H1 (cell line): Measurements from ENCODE around the gene P2RY8. TPM values are rescaled to one million over a fixed set of nuclear protein-coding genes. Genes with fewer than 3 reads are reported as not detected.

Source experiments
- CTCF ChIA-PET: fragments of 300-600 bp; sonication (Branson Sonifier 250); formaldehyde crosslinking; loops from one replicate; lab custom pipeline; 2021; ENCODE audit not compliant: partially characterized antibody; lab: Charles Lee
- POLR2A ChIA-PET: fragments of 300-600 bp; sonication (Branson Sonifier 250); formaldehyde crosslinking; loops from one replicate; lab custom pipeline; 2021; ENCODE audit warnings: inconsistent platforms; ENCODE audit not compliant: partially characterized antibody; lab: Charles Lee
- DNase-seq, 2 experiments: peaks; one replicate each; pipeline versions ENCODE4 v3.0.0 to v3.0.0-alpha.2; 2010 to 2022; ENCODE audit warnings: low spot score in 2 of 2, low read depth in 1 of 2, mixed read lengths in 1 of 2
- FAIRE-seq: peaks from 2 replicates; lab custom pipeline; 2011; peaks lifted over from hg19 to GRCh38; lab: Jason Lieb, UNC
- H2AFZ ChIP-seq: 2 replicates; pipeline ENCODE4 v1.8.1; 2012; ENCODE audit warnings: low read length, inconsistent platforms
- H2AK5ac ChIP-seq: 2 replicates; pipeline ENCODE4 v1.6.1; 2013; ENCODE audit warnings: low read depth, low read length
- H2BK120ac ChIP-seq: replicated peaks from 2 replicates; pipeline ENCODE3; 2013; ENCODE audit warnings: low read depth, low read length, inconsistent platforms
- H2BK12ac ChIP-seq: 2 replicates; pipeline ENCODE4 v1.6.1; 2013; ENCODE audit warnings: low read depth, low read length
- H2BK15ac ChIP-seq: 2 replicates; pipeline ENCODE4 v1.6.1; 2013; ENCODE audit warnings: low read length
- H2BK20ac ChIP-seq: 2 replicates; pipeline ENCODE4 v1.6.1; 2013; ENCODE audit warnings: low read length
- H2BK5ac ChIP-seq: 2 replicates; pipeline ENCODE4 v1.6.1; 2013; ENCODE audit warnings: low read depth, low read length
- H3K14ac ChIP-seq: 2 replicates; pipeline ENCODE4 v1.6.1; 2013; ENCODE audit warnings: inconsistent platforms; ENCODE audit not compliant: insufficient read length
- H3K18ac ChIP-seq: 2 replicates; pipeline ENCODE4 v1.6.1; 2013; ENCODE audit warnings: low read length; ENCODE audit errors: extremely low read depth
- H3K23ac ChIP-seq: 2 replicates; pipeline ENCODE4 v1.6.1; 2013; ENCODE audit warnings: inconsistent platforms; ENCODE audit not compliant: insufficient read length
- H3K23me2 ChIP-seq: 2 replicates; pipeline ENCODE4 v1.6.1; 2013; ENCODE audit warnings: low read depth, low read length
- H3K27ac ChIP-seq: 2 replicates; pipeline ENCODE4 v1.6.1; 2011; ENCODE audit warnings: low read depth, low read length, inconsistent platforms
- H3K27me3 ChIP-seq, 4 experiments: replicated peaks in 1 of 4; 1 replicate in 1 of 4; 2 replicates in 3 of 4; pipeline versions ENCODE4 v1.6.1 to v1.8.1; 2011 to 2013; ENCODE audit warnings: low read length in 3 of 4, mild to moderate bottlenecking in 3 of 4, inconsistent platforms in 2 of 4, mixed read lengths in 2 of 4, moderate library complexity in 1 of 4; ENCODE audit not compliant: control insufficient read depth in 3 of 4, insufficient read depth in 3 of 4; ENCODE audit errors: extremely low read depth in 1 of 4
- H3K36me3 ChIP-seq, 4 experiments: 2 replicates each; pipeline versions ENCODE4 v1.6.1 to v1.8.1; 2011 to 2013; ENCODE audit warnings: mild to moderate bottlenecking in 4 of 4, low read length in 3 of 4, moderate library complexity in 2 of 4, control low read depth in 1 of 4, inconsistent platforms in 1 of 4; ENCODE audit not compliant: insufficient read depth in 4 of 4, control insufficient read depth in 2 of 4
- H3K4ac ChIP-seq: replicated peaks from 2 replicates; pipeline ENCODE3; 2013; ENCODE audit warnings: low read length, low read depth, mixed read lengths, inconsistent platforms; ENCODE audit not compliant: insufficient read length
- H3K4me1 ChIP-seq, 4 experiments: replicated peaks in 1 of 4; 1 replicate in 1 of 4; 2 replicates in 3 of 4; pipeline versions ENCODE4 v1.6.1 to v1.8.1; 2011 to 2013; ENCODE audit warnings: low read length in 3 of 4, inconsistent platforms in 2 of 4, mixed read lengths in 1 of 4; ENCODE audit not compliant: insufficient read depth in 4 of 4, control insufficient read depth in 3 of 4
- H3K4me2 ChIP-seq, 2 experiments: 2 replicates each; pipeline versions ENCODE4 v1.6.1 to v1.8.1; 2011 to 2013; ENCODE audit warnings: low read depth in 2 of 2, low read length in 2 of 2, control low read depth in 1 of 2, inconsistent platforms in 1 of 2, mild to moderate bottlenecking in 1 of 2; ENCODE audit not compliant: insufficient read depth in 1 of 2
- H3K4me3 ChIP-seq, 4 experiments: fragments of 200-600, 300-600 bp in 1 of 4; sonication (generic), shearing (Covaris generic), sonication (Bioruptor Twin) in 1 of 4; 2 replicates each; pipeline versions ENCODE4 v1.5.1 to v1.8.1; 2011 to 2016; ENCODE audit warnings: low read length in 4 of 4, low read depth in 3 of 4, control low read depth in 2 of 4, inconsistent platforms in 2 of 4, mild to moderate bottlenecking in 2 of 4, mixed read lengths in 1 of 4, moderate library complexity in 1 of 4; ENCODE audit not compliant: insufficient read depth in 2 of 4; ENCODE audit errors: extremely low read depth in 1 of 4
- H3K56ac ChIP-seq: replicated peaks from 2 replicates; pipeline ENCODE3; 2013; ENCODE audit warnings: low read depth, mild to moderate bottlenecking, mixed read lengths, low read length, inconsistent platforms; ENCODE audit not compliant: insufficient read length
- H3K79me1 ChIP-seq: 2 replicates; pipeline ENCODE4 v1.6.1; 2013; ENCODE audit warnings: low read depth, low read length, control low read depth
- H3K79me2 ChIP-seq, 2 experiments: 2 replicates each; pipeline versions ENCODE4 v1.6.1 to v1.8.1; 2012 to 2013; ENCODE audit warnings: low read length in 2 of 2, mild to moderate bottlenecking in 2 of 2, inconsistent platforms in 1 of 2; ENCODE audit not compliant: insufficient read depth in 2 of 2, control insufficient read depth in 1 of 2
- H3K9ac ChIP-seq, 4 experiments: replicated peaks in 1 of 4; 1 replicate in 1 of 4; 2 replicates in 3 of 4; pipeline versions ENCODE4 v1.6.1 to v1.8.1; 2011 to 2013; ENCODE audit warnings: low read depth in 3 of 4, low read length in 3 of 4, control low read depth in 2 of 4, mild to moderate bottlenecking in 2 of 4, moderate library complexity in 2 of 4, inconsistent platforms in 1 of 4; ENCODE audit errors: extremely low read depth in 1 of 4
- H3K9me3 ChIP-seq, 2 experiments: 2 replicates each; pipeline versions ENCODE4 v1.6.1 to v1.8.1; 2012 to 2013; ENCODE audit warnings: mild to moderate bottlenecking in 2 of 2, moderate library complexity in 2 of 2, control low read depth in 1 of 2, inconsistent platforms in 1 of 2, low read depth in 1 of 2, low read length in 1 of 2, mixed read lengths in 1 of 2; ENCODE audit not compliant: insufficient read depth in 2 of 2
- H4K20me1 ChIP-seq, 2 experiments: replicated peaks in 1 of 2; 2 replicates each; pipeline versions ENCODE3 to v1.8.1; 2011 to 2013; ENCODE audit warnings: inconsistent platforms in 2 of 2, low read length in 2 of 2, mild to moderate bottlenecking in 1 of 2; ENCODE audit not compliant: insufficient read depth in 2 of 2, control insufficient read depth in 1 of 2
- H4K5ac ChIP-seq: 2 replicates; pipeline ENCODE4 v1.6.1; 2013; ENCODE audit warnings: low read length, low read depth, mixed read lengths, inconsistent platforms; ENCODE audit not compliant: insufficient read length
- H4K8ac ChIP-seq: 2 replicates; pipeline ENCODE4 v1.8.0; 2013; ENCODE audit warnings: mild to moderate bottlenecking, moderate library complexity, low read length, inconsistent platforms; ENCODE audit not compliant: insufficient read depth; ENCODE audit errors: extremely low read depth
- H4K91ac ChIP-seq: replicated peaks from 2 replicates; pipeline ENCODE3; 2013; ENCODE audit warnings: low read length, mixed read lengths, inconsistent platforms; ENCODE audit not compliant: insufficient read length
- HDAC2 ChIP-seq, 2 experiments: fragments of 300-600 bp in 1 of 2; sonication (generic) in 1 of 2; IDR thresholded peaks; 2 replicates each; pipeline ENCODE4 v1.6.1; 2011 to 2012; ENCODE audit warnings: low read depth in 2 of 2, low read length in 2 of 2, mild to moderate bottlenecking in 2 of 2, moderate library complexity in 2 of 2, borderline replicate concordance in 1 of 2, inconsistent platforms in 1 of 2
- KDM1A ChIP-seq: fragments of 200-600, 300-600 bp; sonication (generic); IDR thresholded peaks from 2 replicates; pipeline ENCODE4 v1.7.1; 2016; ENCODE audit warnings: mild to moderate bottlenecking, low read length, borderline replicate concordance
- RAD21 ChIP-seq, 2 experiments: IDR thresholded peaks in 1 of 2; conservative IDR thresholded peaks in 1 of 2; 2 replicates each; pipeline ENCODE4 v1.6.1; 2011; ENCODE audit warnings: low read depth in 2 of 2, low read length in 2 of 2, improper control_type of control experiment in 1 of 2, inconsistent platforms in 1 of 2, mild to moderate bottlenecking in 1 of 2, moderate library complexity in 1 of 2
- WGBS, 2 experiments: shearing (Covaris generic) in 1 of 2; methylation state at CpG; one replicate each; pipeline versions ENCODE4 v1.1.6 to v1.1.7; 2013 to 2015; ENCODE audit warnings: low lambda C conversion rate in 2 of 2, mixed read lengths in 2 of 2, inconsistent platforms in 1 of 2, low coverage in 1 of 2, missing lambda C conversion rate in 1 of 2; ENCODE audit not compliant: insufficient replicate concordance in 2 of 2, insufficient coverage in 1 of 2, insufficient read length in 1 of 2; ENCODE audit errors: extremely low coverage in 1 of 2, missing lambda C conversion rate in 1 of 2; 5-methylcytosine and 5-hydroxymethylcytosine counted together
- polyA plus RNA-seq, 7 experiments: library from polyadenylated mRNA; depleted of rRNA in 3 of 7; stranded (reverse) in 5 of 7; unstranded in 2 of 7; fragments of >200 nt in 5 of 7; fragments of 200-250 nt in 2 of 7; gene quantifications; 1 replicate in 5 of 7; 2 replicates in 1 of 7; 4 replicates in 1 of 7; pipeline versions ENCODE4 v1.2.1 to v1.2.3, GENCODE V29; 2011 to 2013; ENCODE audit warnings: missing spikeins in 2 of 7, mixed read lengths in 2 of 7
- total RNA-seq: library from RNA; stranded (reverse); fragmentation: NEBNext Ultra II Directional; extraction: Animal tissue kit (Norgen Biotek cat#: 25700); gene quantifications from 2 replicates; pipeline ENCODE4 v1.2.1, GENCODE V29; 2021

Gene P2RY8
- total and polyA plus RNA-seq, 2 of the 8 experiments (the other 6 are each of a cell fraction or from before 2014, with no cell fraction given) = 0.09 to 0.15 TPM

DNA sequence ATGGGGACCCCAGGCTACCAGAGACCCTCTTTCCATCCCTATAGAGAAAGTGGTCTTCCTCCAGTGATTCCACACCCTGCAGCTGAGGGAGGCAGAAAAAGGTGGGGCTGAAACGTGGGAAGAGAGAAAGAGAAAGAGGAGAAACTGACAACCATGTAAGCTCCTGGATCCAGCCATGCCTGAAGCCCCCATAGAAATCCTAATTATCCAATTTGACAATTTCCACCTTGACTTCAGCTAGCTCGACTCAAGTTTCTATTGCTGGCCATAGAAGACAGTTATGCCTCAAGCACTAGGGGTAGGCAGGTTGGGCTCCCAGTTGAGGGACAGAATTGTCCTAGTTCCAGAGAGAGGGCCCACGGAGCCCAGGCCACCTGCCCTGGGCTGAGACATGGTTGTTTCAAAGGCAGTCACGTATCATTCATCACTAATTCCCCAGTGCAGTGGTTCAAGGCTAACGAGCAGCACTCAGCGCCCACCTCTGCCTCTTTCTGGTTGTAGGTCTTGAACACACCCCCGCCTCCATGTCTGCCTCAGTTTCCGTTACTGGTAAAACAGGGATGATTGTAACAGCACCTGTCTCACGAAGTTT lies 44.5 kb downstream of the P2RY8 start:
- no peak overlapping the region for H2BK12ac ChIP-seq
- no peak overlapping the region for H4K8ac ChIP-seq
- no peaks in the 10 kb centered on the region for H3K79me1 ChIP-seq
- no peak overlapping the region for H3K4ac ChIP-seq
- WGBS, 2 experiments = 89% methylated on average over 9 of the region's 9 CpGs; no CpG with 5 or more reads in 1 of the 2 experiments
- no peaks in the 10 kb centered on the region for H4K20me1 ChIP-seq
- H3K4me2 ChIP-seq = no peak overlapping the region; a peak in 1 of 4 replicates
- no peak overlapping the region for H4K91ac ChIP-seq
- H3K4me3 ChIP-seq = no peak overlapping the region
- H2BK20ac ChIP-seq = no peak overlapping the region
- H2AK5ac ChIP-seq = no peak overlapping the region
- no peak overlapping the region for H4K5ac ChIP-seq
- H2BK120ac ChIP-seq = no peak overlapping the region
- H3K36me3 ChIP-seq = no peaks in the 10 kb centered on the region
- H3K27me3 ChIP-seq = peaks cover 0 to 2% (median 1%) of the 10 kb centered on the region in 4 experiments; a peak in 1 of 7 replicates
- H2AFZ ChIP-seq = no peak overlapping the region
- peaks cover 4% of the 10 kb centered on the region; the same call in 1 of the 2 replicates for H3K23me2 ChIP-seq
- no peak overlapping the region for H3K23ac ChIP-seq
- no peak for DNase-seq
- H3K79me2 ChIP-seq = no peaks in the 10 kb centered on the region
- H3K9ac ChIP-seq = no peak overlapping the region
- POLR2A ChIA-PET = no interaction called here
- H3K27ac ChIP-seq = no peak overlapping the region
- H3K14ac ChIP-seq = no peak overlapping the region
- FAIRE-seq = no peak
- peak overlapping the region; percentile 8; the same call in 1 of the 2 replicates for H2BK15ac ChIP-seq
- H3K56ac ChIP-seq = no peak overlapping the region
- TF ChIP-seq RAD21 (IDR thresholded peaks at IDR 0.05 in 1 of 2, conservative IDR thresholded peaks at IDR 0.05 in 1 of 2; ENCODE audit: low read depth in 2 of 2, low read length in 2 of 2) (no peak), HDAC2 (IDR thresholded peaks at IDR 0.05; ENCODE audit: borderline replicate concordance in 1 of 2, low read depth in 2 of 2, low read length in 2 of 2) (peak in 1 of 2 experiments; percentile 76; a peak in 1 of 4 replicates), KDM1A (peak; percentile 77; the same call in 1 of the 2 replicates)
- H2BK5ac ChIP-seq = no peak overlapping the region
- no peak overlapping the region; the same call in 1 of the 2 replicates for H3K18ac ChIP-seq
- H3K9me3 ChIP-seq = peaks cover 0 to 2% of the 10 kb centered on the region in 2 experiments; a peak in 2 of 4 replicates
- H3K4me1 ChIP-seq = peaks cover 0 to 8% (median 5%) of the 10 kb centered on the region in 4 experiments; a peak in 6 of 7 replicates
- CTCF ChIA-PET = no interaction called here
